HG03342 (cell line): ENCODE measurements around the gene CD209.
"Not testable (repeated sequence)": the region's sequence is repeated elsewhere in the genome, so short reads cannot be mapped to it uniquely, and the experiment has no call there.

Source experiments
- ATAC-seq: cut with Tn5 transposase; IDR thresholded peaks from one replicate; pipeline ENCODE4 v1.9.1; 2021; ENCODE audit warnings: mild to moderate bottlenecking, moderate library complexity; ENCODE audit not compliant: unreplicated experiment

Gene CD209

GRCh38 chr19:7746903-7747884 lies at the start of gene CD209:
CD209 (minus strand) TSS chr19:7747534; CDS start chr19:7747511, 23 bp downstream.
- no peak for ATAC-seq

GRCh38 chr19:7795555-7796161 lies 48.3 kb upstream of the CD209 start:
- ATAC-seq = no peak

GRCh38 chr19:7793493-7793892 lies 46.2 kb upstream of the CD209 start:
- no peak for ATAC-seq

GRCh38 chr19:7792701-7793100 lies 45.4 kb upstream of the CD209 start:
- ATAC-seq = not testable (repeated sequence)

- ATAC-seq = no peak
Observed at GRCh38 chr19:7792281-7792680, 44.9 kb upstream of the CD209 start.

GRCh38 chr19:7790416-7790815 lies 43.1 kb upstream of the CD209 start:
- no peak for ATAC-seq

- ATAC-seq = no peak
Observed at GRCh38 chr19:7789447-7789846, 42.1 kb upstream of the CD209 start.

GRCh38 chr19:7788933-7789323 lies 41.6 kb upstream of the CD209 start:
- ATAC-seq = no peak

GRCh38 chr19:7788178-7788932 lies 41.0 kb upstream of the CD209 start:
- ATAC-seq = no peak

GRCh38 chr19:7787602-7788177 lies 40.4 kb upstream of the CD209 start:
- ATAC-seq = no peak

- no peak for ATAC-seq
Observed at GRCh38 chr19:7787141-7787540, 39.8 kb upstream of the CD209 start.

GRCh38 chr19:7784856-7785255 lies 37.5 kb upstream of the CD209 start:
- ATAC-seq = no peak

- ATAC-seq = no peak
Observed at GRCh38 chr19:7783991-7784423, 36.7 kb upstream of the CD209 start.

GRCh38 chr19:7781157-7781556 lies 33.8 kb upstream of the CD209 start:
- no peak for ATAC-seq

- ATAC-seq = no peak
Observed at GRCh38 chr19:7779631-7780486, 32.5 kb upstream of the CD209 start.

GRCh38 chr19:7778081-7778480 lies 30.7 kb upstream of the CD209 start:
- ATAC-seq = no peak

GRCh38 chr19:7775761-7776160 lies 28.4 kb upstream of the CD209 start:
- ATAC-seq = no peak

GRCh38 chr19:7773841-7774240 lies 26.5 kb upstream of the CD209 start:
- ATAC-seq = no peak

GRCh38 chr19:7772752-7773291 lies 25.5 kb upstream of the CD209 start:
- no peak for ATAC-seq

- no peak for ATAC-seq
Observed at GRCh38 chr19:7771072-7771471, 23.7 kb upstream of the CD209 start.
